CD14-positive monocyte (primary cell): ENCODE data around the gene SPRR2E. TPM values are rescaled to one million over a fixed set of nuclear protein-coding genes. Genes with fewer than 3 reads are reported as not detected.
"Not testable (repeated sequence)": the region's sequence is repeated elsewhere in the genome, so short reads cannot be mapped to it uniquely, and the experiment has no call there.

Experiments used
- DNase-seq, 3 donors: peaks; one replicate each; pipeline ENCODE4 v3.0.0-alpha.2; 2011 to 2022
- H2AFZ ChIP-seq: 2 replicates; pipeline ENCODE4 v1.6.0; 2012; ENCODE audit warnings: mild to moderate bottlenecking, low read depth, low read length, inconsistent platforms; ENCODE audit not compliant: insufficient read depth, poor library complexity, severe bottlenecking
- H3K27ac ChIP-seq, 2 donors: 1 replicate in 1 of 2; 2 replicates in 1 of 2; pipeline ENCODE4 v1.5.1; 2012 to 2013; ENCODE audit warnings: low read length in 2 of 2, control low read depth in 1 of 2, inconsistent platforms in 1 of 2, low read depth in 1 of 2, mild to moderate bottlenecking in 1 of 2
- H3K27me3 ChIP-seq, 2 donors: one replicate each; pipeline versions ENCODE4 v1.6.0 to v1.6.1; 2011 to 2013; ENCODE audit warnings: low read length in 2 of 2; ENCODE audit not compliant: control insufficient read depth in 2 of 2, insufficient read depth in 2 of 2
- H3K36me3 ChIP-seq, 2 donors: replicated peaks in 1 of 2; 1 replicate in 1 of 2; 2 replicates in 1 of 2; pipeline versions ENCODE4 v1.5.1 to v1.6.1; 2012 to 2013; ENCODE audit warnings: low read length in 2 of 2, control low read depth in 1 of 2, inconsistent platforms in 1 of 2, mild to moderate bottlenecking in 1 of 2; ENCODE audit not compliant: insufficient read depth in 2 of 2, control insufficient read depth in 1 of 2
- H3K4me1 ChIP-seq, 2 donors: 1 replicate in 1 of 2; 2 replicates in 1 of 2; pipeline versions ENCODE4 v1.5.1 to v1.6.1; 2012 to 2013; ENCODE audit warnings: low read length in 2 of 2, control low read depth in 1 of 2, inconsistent platforms in 1 of 2, mild to moderate bottlenecking in 1 of 2, moderate library complexity in 1 of 2; ENCODE audit not compliant: insufficient read depth in 2 of 2, control insufficient read depth in 1 of 2
- H3K4me2 ChIP-seq: replicated peaks from 2 replicates; pipeline ENCODE3; 2012; ENCODE audit warnings: low read length, moderate library complexity, mild to moderate bottlenecking; ENCODE audit not compliant: poor library complexity, severe bottlenecking; ENCODE audit errors: extremely low read depth
- H3K4me3 ChIP-seq, 3 experiments: fragments of 200-600 bp in 1 of 3; sonication (generic) in 1 of 3; replicated peaks in 1 of 3; 1 replicate in 2 of 3; 2 replicates in 1 of 3; pipeline ENCODE4 v1.5.1; 2011 to 2013; ENCODE audit warnings: low read length in 3 of 3, mild to moderate bottlenecking in 3 of 3, control low read depth in 2 of 3, low read depth in 2 of 3, inconsistent platforms in 1 of 3, moderate library complexity in 1 of 3
- H3K79me2 ChIP-seq: 2 replicates; pipeline ENCODE4 v1.6.0; 2012; ENCODE audit warnings: mild to moderate bottlenecking, control low read depth, inconsistent platforms, low read length, moderate library complexity; ENCODE audit not compliant: insufficient read depth
- H3K9ac ChIP-seq: 2 replicates; pipeline ENCODE4 v1.6.0; 2017; ENCODE audit warnings: low read length, mild to moderate bottlenecking; ENCODE audit not compliant: insufficient read depth, poor library complexity, severe bottlenecking
- H3K9me3 ChIP-seq, 2 donors: replicated peaks in 1 of 2; 1 replicate in 1 of 2; 2 replicates in 1 of 2; pipeline versions ENCODE4 v1.5.1 to v1.6.1; 2012 to 2013; ENCODE audit warnings: low read length in 2 of 2, control low read depth in 1 of 2; ENCODE audit not compliant: control insufficient read depth in 1 of 2, insufficient read depth in 1 of 2
- H4K20me1 ChIP-seq: 2 replicates; pipeline ENCODE4 v1.6.0; 2012; ENCODE audit warnings: mild to moderate bottlenecking, low read length, control low read depth, moderate library complexity; ENCODE audit not compliant: insufficient read depth
- H3K27ac Mint-ChIP-seq, 7 donors: one replicate each; pipeline ENCODE4 v1.8.0; 2020; ENCODE audit warnings: mild to moderate bottlenecking in 7 of 7, mixed read lengths in 7 of 7, moderate library complexity in 6 of 7, inconsistent platforms in 2 of 7
- H3K27me3 Mint-ChIP-seq, 3 donors: one replicate each; pipeline ENCODE4 v1.8.0; 2021 to 2022; ENCODE audit warnings: low read depth in 3 of 3, mild to moderate bottlenecking in 3 of 3, mixed read lengths in 3 of 3, moderate library complexity in 3 of 3, inconsistent platforms in 1 of 3
- H3K36me3 Mint-ChIP-seq, 2 donors: one replicate each; pipeline ENCODE4 v1.8.0; 2020; ENCODE audit warnings: mixed read lengths in 2 of 2, inconsistent platforms in 1 of 2, mild to moderate bottlenecking in 1 of 2
- H3K4me1 Mint-ChIP-seq: one replicate; pipeline ENCODE4 v1.8.0; 2020; ENCODE audit warnings: mild to moderate bottlenecking, mixed read lengths
- H3K4me3 Mint-ChIP-seq, 2 donors: one replicate each; pipeline ENCODE4 v1.8.0; 2020; ENCODE audit warnings: mild to moderate bottlenecking in 2 of 2, mixed read lengths in 2 of 2, moderate library complexity in 1 of 2
- H3K9me3 Mint-ChIP-seq, 7 donors: one replicate each; pipeline ENCODE4 v1.8.0; 2020 to 2022; ENCODE audit warnings: mixed read lengths in 7 of 7, mild to moderate bottlenecking in 6 of 7, moderate library complexity in 6 of 7, inconsistent platforms in 2 of 7
- WGBS: methylation state at CpG from one replicate; pipeline ENCODE4 v1.1.5; 2013; ENCODE audit warnings: missing lambda C conversion rate; ENCODE audit not compliant: insufficient coverage; 5-methylcytosine and 5-hydroxymethylcytosine counted together
- intact Hi-C, 2 donors: fragments of 100-400 bp; cut with micrococcal nuclease; formaldehyde crosslinking; loops; one replicate each; pipeline versions ENCODE4 v1.15.0 to v1.15.1; 2023
- polyA plus RNA-seq, 3 donors: library from polyadenylated mRNA; depleted of rRNA in 1 of 3; unstranded in 2 of 3; stranded (reverse) in 1 of 3; fragments of 300-500 nt in 2 of 3; fragments of >200 nt in 1 of 3; fragmentation: Illumina TruSeq in 2 of 3; gene quantifications; 1 replicate in 2 of 3; 2 replicates in 1 of 3; pipeline ENCODE4 v1.2.3, GENCODE V29; 2012 to 2021
- TF ChIP-seq, protein P1 (sequence below): fragments of 200-600 bp; IDR thresholded peaks from one replicate; pipeline ENCODE4 v1.8.0; 2022; ENCODE audit warnings: antibody characterized with exemption, mild to moderate bottlenecking

SPRR2E gene
- polyA plus RNA-seq, 3 donors = not detected

DNA sequence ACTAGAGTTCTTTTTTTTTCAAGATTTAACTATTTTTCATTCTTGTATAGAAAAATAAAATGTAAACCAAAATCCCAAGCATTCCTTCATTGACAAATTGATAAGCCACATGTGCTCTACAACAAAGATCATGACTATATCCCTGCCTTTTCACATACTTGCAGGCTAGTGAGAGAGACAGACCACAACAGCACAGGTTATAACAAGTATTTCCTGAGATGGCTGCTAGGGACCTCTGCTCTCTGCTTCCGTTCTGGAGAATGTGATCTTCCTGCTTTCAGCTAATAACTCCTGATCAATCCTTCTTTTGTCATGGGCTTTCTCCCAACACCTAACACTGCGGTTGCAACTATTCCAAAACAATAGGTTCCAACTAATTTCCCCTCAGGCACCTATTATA is 33.0 kb upstream of the SPRR2E start:
- TF ChIP-seq, protein P1, sequence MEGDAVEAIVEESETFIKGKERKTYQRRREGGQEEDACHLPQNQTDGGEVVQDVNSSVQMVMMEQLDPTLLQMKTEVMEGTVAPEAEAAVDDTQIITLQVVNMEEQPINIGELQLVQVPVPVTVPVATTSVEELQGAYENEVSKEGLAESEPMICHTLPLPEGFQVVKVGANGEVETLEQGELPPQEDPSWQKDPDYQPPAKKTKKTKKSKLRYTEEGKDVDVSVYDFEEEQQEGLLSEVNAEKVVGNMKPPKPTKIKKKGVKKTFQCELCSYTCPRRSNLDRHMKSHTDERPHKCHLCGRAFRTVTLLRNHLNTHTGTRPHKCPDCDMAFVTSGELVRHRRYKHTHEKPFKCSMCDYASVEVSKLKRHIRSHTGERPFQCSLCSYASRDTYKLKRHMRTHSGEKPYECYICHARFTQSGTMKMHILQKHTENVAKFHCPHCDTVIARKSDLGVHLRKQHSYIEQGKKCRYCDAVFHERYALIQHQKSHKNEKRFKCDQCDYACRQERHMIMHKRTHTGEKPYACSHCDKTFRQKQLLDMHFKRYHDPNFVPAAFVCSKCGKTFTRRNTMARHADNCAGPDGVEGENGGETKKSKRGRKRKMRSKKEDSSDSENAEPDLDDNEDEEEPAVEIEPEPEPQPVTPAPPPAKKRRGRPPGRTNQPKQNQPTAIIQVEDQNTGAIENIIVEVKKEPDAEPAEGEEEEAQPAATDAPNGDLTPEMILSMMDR = no peak
- H4K20me1 ChIP-seq = no peaks in the 10 kb centered on the region
- WGBS = 88% methylated on average over 2 of the region's 2 CpGs
- H3K9me3 ChIP-seq = peaks cover 3 to 8% of the 10 kb centered on the region in 2 donors
- peaks cover 6 to 21% (median 9%) of the 10 kb centered on the region in 3 donors for H3K27me3 Mint-ChIP-seq
- H3K27me3 ChIP-seq = no peaks in the 10 kb centered on the region
- H2AFZ ChIP-seq = no peak overlapping the region
- no peaks in the 10 kb centered on the region for H3K36me3 ChIP-seq
- no peak overlapping the region for H3K9ac ChIP-seq
- peak overlapping the region in 1 of 2 donors; percentile 16 for H3K4me3 Mint-ChIP-seq
- no peak for DNase-seq
- H3K79me2 ChIP-seq = no peaks in the 10 kb centered on the region
- no peak overlapping the region for H3K4me2 ChIP-seq
- H3K9me3 Mint-ChIP-seq = peaks cover 0 to 9% (median 3%) of the 10 kb centered on the region in 7 donors
- intact Hi-C loops = no loop called here
- no peaks in the 10 kb centered on the region for H3K36me3 Mint-ChIP-seq
- no peak overlapping the region for H3K4me3 ChIP-seq
- no peaks in the 10 kb centered on the region for H3K4me1 ChIP-seq
- no peak overlapping the region for H3K27ac Mint-ChIP-seq
- H3K27ac ChIP-seq = no peak overlapping the region
- no peaks in the 10 kb centered on the region for H3K4me1 Mint-ChIP-seq

DNA sequence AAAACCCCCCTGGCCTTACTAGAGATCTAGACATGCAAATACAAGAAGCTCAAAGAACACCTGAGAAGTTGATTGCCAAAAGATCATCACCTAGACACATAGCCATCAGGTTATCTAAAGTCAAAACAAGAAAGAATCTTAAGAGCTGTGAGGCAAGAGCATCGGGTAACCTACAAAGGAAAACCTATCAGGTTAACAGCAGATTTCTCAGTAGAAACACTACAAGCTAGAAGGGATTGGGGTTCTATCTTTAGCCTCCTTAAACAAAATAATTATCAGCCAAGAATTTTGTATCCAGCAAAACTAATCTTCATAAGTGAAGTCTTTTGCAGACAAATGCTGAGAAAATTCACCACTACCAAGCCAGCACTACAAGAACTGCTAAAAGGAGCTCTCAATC is 31.2 kb upstream of the SPRR2E start:
- Mint-ChIP-seq H3K27me3 (peaks cover 7 to 19% (median 9%) of the 10 kb centered on the region in 3 donors), H3K36me3 (no peaks in the 10 kb centered on the region), H3K9me3 (peaks cover 0 to 11% (median 3%) of the 10 kb centered on the region in 7 donors), H3K4me3 (no peak overlapping the region), H3K27ac (no peak overlapping the region), H3K4me1 (no peaks in the 10 kb centered on the region)
- no peaks in the 10 kb centered on the region for H3K79me2 ChIP-seq
- H4K20me1 ChIP-seq = no peaks in the 10 kb centered on the region
- WGBS = no CpG with 5 or more reads among the region's 1 CpG
- H3K9me3 ChIP-seq = peaks cover 3 to 8% of the 10 kb centered on the region in 2 donors
- TF ChIP-seq, protein P1 = no peak
- no peaks in the 10 kb centered on the region for H3K36me3 ChIP-seq
- H2AFZ ChIP-seq = no peak overlapping the region
- H3K4me1 ChIP-seq = no peaks in the 10 kb centered on the region
- H3K4me3 ChIP-seq = no peak overlapping the region
- H3K27me3 ChIP-seq = no peaks in the 10 kb centered on the region
- intact Hi-C loops = no loop called here
- DNase-seq = no peak
- no peak overlapping the region for H3K9ac ChIP-seq
- H3K4me2 ChIP-seq = no peak overlapping the region
- H3K27ac ChIP-seq = no peak overlapping the region

DNA sequence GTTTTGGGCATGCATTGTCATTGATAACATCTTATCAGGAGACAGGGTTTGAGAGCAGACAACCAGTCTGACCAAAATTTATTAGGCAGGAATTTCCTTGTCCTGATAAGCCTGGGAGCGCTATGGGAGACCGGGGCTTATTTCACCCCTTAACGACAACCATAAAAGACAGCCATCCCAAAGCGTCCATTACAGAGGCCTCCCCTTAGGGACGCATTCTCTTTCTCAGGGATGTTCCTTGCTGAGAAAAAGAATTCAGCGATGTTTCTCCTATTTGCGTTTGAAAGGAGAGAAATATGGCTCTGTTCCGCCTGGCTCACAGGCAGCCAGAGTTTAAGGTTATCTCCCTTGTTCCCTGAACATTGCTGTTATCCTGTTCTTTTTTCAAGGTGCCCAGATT is 29.5 kb upstream of the SPRR2E start:
- H3K27ac ChIP-seq, intact Hi-C loops, DNase-seq, H3K4me3 Mint-ChIP-seq, H3K9me3 Mint-ChIP-seq, H3K36me3 ChIP-seq, H3K9ac ChIP-seq, H3K9me3 ChIP-seq, H3K27ac Mint-ChIP-seq, H3K4me3 ChIP-seq, H2AFZ ChIP-seq, H3K27me3 ChIP-seq, H3K4me1 ChIP-seq, H3K4me1 Mint-ChIP-seq, H3K79me2 ChIP-seq, H3K36me3 Mint-ChIP-seq, H4K20me1 ChIP-seq, H3K4me2 ChIP-seq: not testable (repeated sequence)
- peaks cover 7 to 26% (median 9%) of the 10 kb centered on the region in 3 donors for H3K27me3 Mint-ChIP-seq
- 86% methylated on average over 7 of the region's 8 CpGs for WGBS
